C4-2B (cell line): ENCODE data around the gene CRACR2A.

Source experiments
- H3K27ac ChIP-seq: fragments of 450-650 bp; 2 replicates; pipeline ENCODE4 v1.5.1; 2017
- CTCF ChIP-seq: fragments of 450-650 bp; conservative IDR thresholded peaks from 2 replicates; pipeline ENCODE4 v1.5.1; 2017; ENCODE audit warnings: mild to moderate bottlenecking
- ZFX ChIP-seq: fragments of 450-650 bp; IDR thresholded peaks from 2 replicates; pipeline ENCODE4 v1.6.1; 2017

CRACR2A gene

DNA sequence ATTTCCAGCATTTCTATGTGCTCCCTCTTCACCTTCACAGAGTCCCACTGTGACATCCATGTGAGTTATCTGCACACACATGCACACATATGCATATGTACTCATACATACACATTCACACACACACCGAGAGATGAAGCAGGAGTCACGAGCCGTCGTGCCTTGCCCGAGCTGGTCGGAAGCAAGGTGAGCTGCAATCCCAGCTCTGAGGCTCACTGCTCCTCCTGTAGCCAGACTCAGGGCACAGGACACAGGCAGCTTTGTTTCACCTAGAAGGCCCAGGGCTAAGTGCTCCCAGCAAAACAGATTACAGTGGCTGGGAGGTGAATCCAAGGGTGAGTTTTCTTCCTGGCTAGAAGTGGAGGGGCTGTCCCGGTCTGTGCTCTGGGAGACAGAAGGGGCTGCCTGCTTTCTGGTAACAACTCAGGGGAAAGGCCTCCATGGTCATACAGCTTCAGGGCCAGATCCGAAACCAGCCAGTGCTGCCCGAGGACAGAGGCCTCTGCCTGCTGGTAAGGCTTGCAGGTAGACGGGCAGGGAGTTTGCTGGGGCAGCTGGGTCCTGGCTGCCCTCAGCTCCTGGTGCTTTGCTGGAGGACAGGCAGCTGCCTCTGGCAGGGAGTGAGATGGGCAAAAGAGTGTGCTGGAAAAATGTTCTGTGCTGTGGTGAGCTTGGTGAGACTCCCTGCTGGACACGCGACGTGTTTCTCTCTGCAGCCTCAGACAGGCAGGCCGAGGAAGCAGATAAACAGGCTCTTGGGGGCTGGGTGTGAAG lies 123.7 kb downstream of the CRACR2A start:
- no peak for TF ChIP-seq ZFX
- TF ChIP-seq CTCF = no peak
- no peak overlapping the region for H3K27ac ChIP-seq

DNA sequence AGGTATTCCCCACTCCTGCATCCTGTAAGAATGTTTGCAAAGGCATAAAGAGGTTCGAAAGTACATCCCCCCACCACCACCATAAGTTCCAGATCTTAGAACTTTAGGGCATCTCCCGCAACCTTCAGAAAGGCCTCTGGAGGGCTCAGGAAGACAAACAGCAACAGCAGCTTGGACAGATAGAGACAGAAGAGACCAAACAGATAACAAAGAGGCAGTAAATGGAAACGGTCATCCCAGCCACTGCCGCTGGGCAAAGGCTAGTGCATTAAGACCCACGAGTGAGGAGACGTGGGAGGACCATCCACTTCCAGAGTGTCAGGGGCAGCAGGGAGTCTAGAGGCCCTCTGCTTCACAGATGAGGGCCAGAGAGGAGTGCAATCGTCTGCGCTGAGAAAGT lies 124.3 kb downstream of the CRACR2A start:
- TF ChIP-seq ZFX (no peak), CTCF (no peak)
- no peak overlapping the region for H3K27ac ChIP-seq

- no peak overlapping the region for H3K27ac ChIP-seq
- TF ChIP-seq ZFX (no peak), CTCF (no peak)
These were observed 125.6 kb downstream of the CRACR2A start for GRCh38 chr12:3627336-3627735.

DNA sequence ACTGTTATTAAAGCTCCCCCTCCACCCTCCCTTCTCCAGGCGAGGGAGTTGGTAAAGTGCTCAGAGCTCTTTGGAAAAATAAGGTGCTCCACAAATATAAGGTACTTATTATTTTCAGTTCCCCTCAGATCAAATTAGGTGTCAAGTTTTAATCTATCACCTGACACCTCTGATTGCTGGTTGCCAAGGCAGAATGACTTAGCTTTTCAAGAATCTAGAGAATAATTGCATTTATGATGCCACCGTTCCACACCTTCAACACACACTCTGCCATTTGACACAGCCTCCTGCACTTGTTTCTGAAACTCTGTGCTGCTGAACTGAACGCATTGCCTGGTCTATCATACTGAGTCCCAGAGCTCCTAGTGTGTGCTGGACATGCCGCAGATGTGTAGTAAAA lies 128.6 kb downstream of the CRACR2A start:
- H3K27ac ChIP-seq = no peak overlapping the region
- no peak for TF ChIP-seq CTCF
- TF ChIP-seq ZFX = no peak

DNA sequence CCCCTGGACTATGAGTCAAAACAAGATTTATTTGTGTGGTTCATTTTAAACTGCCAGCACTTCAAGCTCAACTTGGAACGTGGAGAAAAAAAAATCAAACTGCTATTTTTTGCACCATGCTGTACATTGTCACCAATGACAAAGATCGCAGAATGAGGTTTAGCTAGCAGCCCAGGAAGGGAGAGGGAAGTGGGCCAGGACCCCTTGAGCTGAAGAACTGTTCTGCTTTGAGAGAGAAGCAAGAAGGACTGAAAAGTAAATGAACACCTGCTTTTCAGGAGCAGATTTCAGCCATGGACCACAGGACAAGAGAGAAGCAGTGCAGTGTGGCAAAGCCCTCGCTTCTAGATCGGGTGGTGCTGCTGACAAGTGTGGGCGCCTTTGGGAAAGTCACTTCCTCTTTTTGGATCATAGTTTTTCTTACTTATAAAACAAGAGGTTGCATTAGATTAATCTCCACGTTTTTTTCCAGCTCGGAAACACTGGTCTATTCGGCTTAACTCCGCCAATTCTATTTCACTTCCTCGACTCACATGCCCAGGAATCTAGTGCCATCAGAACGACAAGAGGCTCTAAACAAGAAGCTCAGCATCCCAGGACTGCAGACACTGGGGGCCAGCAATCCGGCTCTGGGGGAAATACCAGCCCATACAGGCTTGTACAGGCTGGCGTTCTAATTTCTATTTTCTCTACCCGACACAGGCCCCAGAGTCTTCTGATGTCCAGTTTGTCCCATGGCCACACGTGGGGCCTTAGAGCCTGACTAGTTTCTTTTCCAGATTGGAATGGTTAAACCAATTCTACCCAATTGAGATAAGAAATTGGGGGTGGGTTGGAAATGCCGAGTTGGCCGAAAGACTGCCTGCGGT lies 129.9 kb downstream of the CRACR2A start:
- TF ChIP-seq CTCF (no peak), ZFX (no peak)
- H3K27ac ChIP-seq = no peak overlapping the region

- no peak for TF ChIP-seq CTCF
- no peak for TF ChIP-seq ZFX
- no peak overlapping the region for H3K27ac ChIP-seq
These were observed 130.7 kb downstream of the CRACR2A start for GRCh38 chr12:3622021-3622821.
